HepG2 (cell line): ENCODE data around the gene CXCR5. TPM values are rescaled to one million over a fixed set of nuclear protein-coding genes. Genes with fewer than 3 reads are reported as not detected.

Experiments
- BHLHE40 ChIP-seq: IDR thresholded peaks from 2 replicates; pipeline ENCODE4 v1.6.1; 2011; ENCODE audit warnings: low read length, improper control_type of control experiment
- CREB1 ChIP-seq, 2 experiments: fragments of 450-650 bp in 1 of 2; IDR thresholded peaks; 2 replicates each; pipeline ENCODE4 v1.6.1; 2016 to 2017; ENCODE audit warnings: control low read depth in 1 of 2, mild to moderate bottlenecking in 1 of 2, missing compliant biosample characterization in 1 of 2, missing genetic modification characterization in 1 of 2
- GZF1 ChIP-seq: sonication (generic); formaldehyde crosslinking; IDR thresholded peaks from 2 replicates; pipeline ENCODE4 v1.5.1; 2020; ENCODE audit warnings: mild to moderate bottlenecking, missing genetic modification reagents
- HNRNPL ChIP-seq: fragments of 200-400 bp; formaldehyde crosslinking; IDR thresholded peaks from 2 replicates; pipeline ENCODE4 v1.6.1; 2017; ENCODE audit warnings: mild to moderate bottlenecking, low read depth, low read length
- MXI1 ChIP-seq: IDR thresholded peaks from 3 replicates; pipeline ENCODE4 v1.6.1; 2012; ENCODE audit warnings: low read depth, low read length, inconsistent platforms, borderline replicate concordance
- PRMT3 ChIP-seq: sonication (generic); formaldehyde crosslinking; IDR thresholded peaks from 2 replicates; pipeline ENCODE4 v1.8.1; 2022; ENCODE audit warnings: low read depth, mild to moderate bottlenecking, moderate library complexity, missing genetic modification reagents, borderline replicate concordance
- RXRA ChIP-seq: sonication (generic); formaldehyde crosslinking; IDR thresholded peaks from 2 replicates; pipeline ENCODE4 v1.5.1; 2020; ENCODE audit warnings: missing genetic modification reagents
- SIN3A ChIP-seq: IDR thresholded peaks from 2 replicates; pipeline ENCODE4 v1.6.1; 2011; ENCODE audit warnings: low read depth, mild to moderate bottlenecking, control low read depth, low read length, borderline replicate concordance
- SKIL ChIP-seq: sonication (generic); formaldehyde crosslinking; IDR thresholded peaks from 2 replicates; pipeline ENCODE4 v1.8.0; 2022; ENCODE audit warnings: missing genetic modification reagents, mild to moderate bottlenecking, moderate library complexity, borderline replicate concordance
- SMAD9 ChIP-seq: sonication (generic); formaldehyde crosslinking; IDR thresholded peaks from 2 replicates; pipeline ENCODE4 v1.5.1; 2020; ENCODE audit warnings: mild to moderate bottlenecking, missing genetic modification reagents
- SRSF9 ChIP-seq: fragments of 200-400 bp; formaldehyde crosslinking; IDR thresholded peaks from 2 replicates; pipeline ENCODE4 v1.6.1; 2018; ENCODE audit warnings: borderline replicate concordance, mild to moderate bottlenecking, low read depth, low read length; ENCODE audit not compliant: insufficient read depth, poor library complexity, severe bottlenecking
- TEAD3 ChIP-seq: optimal IDR thresholded peaks from 2 replicates; pipeline ENCODE3; 2016; ENCODE audit warnings: borderline replicate concordance
- U2AF2 ChIP-seq: fragments of 200-400 bp; formaldehyde crosslinking; IDR thresholded peaks from 2 replicates; pipeline ENCODE4 v1.6.1; 2017; ENCODE audit warnings: low read depth, mild to moderate bottlenecking, low read length
- ZMYM2 ChIP-seq: sonication (generic); formaldehyde crosslinking; IDR thresholded peaks from 2 replicates; pipeline ENCODE4 v1.8.0; 2022; ENCODE audit warnings: mild to moderate bottlenecking, missing genetic modification reagents
- ZNF230 ChIP-seq: sonication (generic); formaldehyde crosslinking; IDR thresholded peaks from 2 replicates; pipeline ENCODE4 v1.4.0; 2020; ENCODE audit warnings: mild to moderate bottlenecking, missing genetic modification reagents
- ZNF318 ChIP-seq: sonication (generic); formaldehyde crosslinking; IDR thresholded peaks from 2 replicates; pipeline ENCODE4 v1.4.0; 2020; ENCODE audit warnings: mild to moderate bottlenecking, missing genetic modification reagents
- ZNF329 ChIP-seq: sonication (generic); formaldehyde crosslinking; IDR thresholded peaks from 2 replicates; pipeline ENCODE4 v1.9.0; 2021; ENCODE audit warnings: low read depth, mild to moderate bottlenecking, missing genetic modification reagents
- ZNF350 ChIP-seq: sonication (generic); formaldehyde crosslinking; IDR thresholded peaks from 2 replicates; pipeline ENCODE4 v1.4.0; 2020; ENCODE audit warnings: mild to moderate bottlenecking, low read depth, missing genetic modification reagents, borderline replicate concordance
- ZNF547 ChIP-seq: sonication (generic); formaldehyde crosslinking; IDR thresholded peaks from 2 replicates; pipeline ENCODE4 v1.5.1; 2020; ENCODE audit warnings: mild to moderate bottlenecking, missing genetic modification reagents
- polyA plus RNA-seq, 8 experiments: library from polyadenylated mRNA; depleted of rRNA in 3 of 8; stranded (reverse) in 7 of 8; unstranded in 1 of 8; fragments of >200 nt; fragmentation: Illumina TruSeq in 4 of 8; extraction: Trizol in 4 of 8; gene quantifications; 2 replicates each; pipeline versions ENCODE4 v1.2.1 to v1.2.3, GENCODE V29; 2011 to 2016; ENCODE audit warnings: low read depth in 4 of 8, missing spikeins in 1 of 8, mixed read lengths in 1 of 8; ENCODE audit not compliant: insufficient read depth in 1 of 8
- total RNA-seq, 5 experiments: library from RNA; depleted of rRNA; stranded (reverse); fragments of >200 nt; fragmentation: Illumina TruSeq; extraction: Trizol; gene quantifications; 2 replicates each; pipeline ENCODE4 v1.2.3, GENCODE V29; 2016; ENCODE audit warnings: low read depth in 1 of 5

Gene CXCR5
- total and polyA plus RNA-seq, 2 of the 13 experiments (the other 11 are each of a cell fraction or from before 2014, with no cell fraction given), result not detected

GRCh38 chr11:118928101-118928869 lies 44.6 kb downstream of the CXCR5 start (continued):
- 0 out of 2 replicates have a peak, but pooled peaks have one; percentile 10 for TF ChIP-seq SIN3A
- peak; percentile 11; the same call in 1 of the 3 replicates for TF ChIP-seq MXI1
- TF ChIP-seq SKIL (CRISPR knock-in tag), result no peak
- TF ChIP-seq ZNF230 (CRISPR knock-in tag), result 0 out of 2 replicates have a peak, but pooled peaks have one; percentile 41
- TF ChIP-seq HNRNPL, result 0 out of 2 replicates have a peak, but pooled peaks have one; percentile 29
- no peak for TF ChIP-seq PRMT3
- 0 out of 2 replicates have a peak, but pooled peaks have one; percentile 20 for TF ChIP-seq RXRA
- peak; percentile 51; the same call in 1 of the 2 replicates for TF ChIP-seq U2AF2
- TF ChIP-seq TEAD3, result peak; percentile 59
- no peak for TF ChIP-seq GZF1 (CRISPR knock-in tag)
- no peak for TF ChIP-seq ZNF329 (CRISPR knock-in tag)
- TF ChIP-seq ZNF547, result peak; percentile 67
- TF ChIP-seq CREB1 (IDR thresholded peaks at IDR 0.05), result peak; percentile 64
- TF ChIP-seq CREB1 (CRISPR knock-in tag; IDR thresholded peaks at IDR 0.05), result no peak
- TF ChIP-seq SRSF9, result no peak
- no peak for TF ChIP-seq ZNF318 (CRISPR knock-in tag)
- TF ChIP-seq ZNF350 (CRISPR knock-in tag), result peak; percentile 34; the same call in 1 of the 2 replicates
- TF ChIP-seq BHLHE40, result 0 out of 2 replicates have a peak, but pooled peaks have one; percentile 14
- 0 out of 2 replicates have a peak, but pooled peaks have one; percentile 74 for TF ChIP-seq SMAD9 (CRISPR knock-in tag)
- TF ChIP-seq ZMYM2, result no peak
